GM23338 (cell line): ENCODE results near the gene TEDC1. TPM values are rescaled to one million over a fixed set of nuclear protein-coding genes. Genes with fewer than 3 reads are reported as not detected.
A peak's percentile ranks its signal among the peaks of the same experiment; 100 is the strongest.

Experiments
- ATAC-seq: fragments of 200-7000 bp; cut with Tn5 transposase; 3 replicates; pipeline ENCODE4 v1.9.1; 2020
- DNase-seq: peaks from one replicate; pipeline ENCODE4 v3.0.0-alpha.2; 2015; ENCODE audit warnings: low spot score
- H2AFZ ChIP-seq: fragments of 200-600 bp; sonication (generic); 2 replicates; pipeline ENCODE4 v1.8.0; 2016; ENCODE audit warnings: antibody characterized with exemption, mild to moderate bottlenecking, moderate library complexity
- H3F3A ChIP-seq: fragments of 200-600 bp; sonication (generic); replicated peaks from 2 replicates; pipeline ENCODE4 v1.8.0; 2017; ENCODE audit warnings: antibody characterized with exemption, mixed run types, low read depth
- H3K27ac ChIP-seq: fragments of 200-600 bp; sonication (generic); 2 replicates; pipeline ENCODE4 v1.6.1; 2016; ENCODE audit warnings: low read depth
- H3K27me3 ChIP-seq: fragments of 200-600 bp; sonication (generic); 2 replicates; pipeline ENCODE4 v1.8.0; 2016; ENCODE audit warnings: mild to moderate bottlenecking, mixed run types, moderate library complexity; ENCODE audit not compliant: insufficient read depth
- H3K36me3 ChIP-seq: fragments of 200-600 bp; sonication (generic); 2 replicates; pipeline ENCODE4 v1.8.0; 2016; ENCODE audit warnings: mild to moderate bottlenecking; ENCODE audit not compliant: insufficient read depth
- H3K4me1 ChIP-seq: fragments of 200-600 bp; sonication (generic); 2 replicates; pipeline ENCODE4 v1.8.0; 2016; ENCODE audit warnings: mild to moderate bottlenecking, moderate library complexity; ENCODE audit not compliant: insufficient read depth
- H3K4me2 ChIP-seq: fragments of 200-600 bp; sonication (generic); 2 replicates; pipeline ENCODE4 v1.7.1; 2017; ENCODE audit warnings: mixed run types
- H3K4me3 ChIP-seq: fragments of 200-600 bp; sonication (generic); 2 replicates; pipeline ENCODE4 v1.6.1; 2016; ENCODE audit warnings: mixed run types
- H3K79me2 ChIP-seq: fragments of 200-600 bp; sonication (generic); replicated peaks from 2 replicates; pipeline ENCODE4 v1.8.0; 2017; ENCODE audit warnings: mild to moderate bottlenecking; ENCODE audit not compliant: insufficient read depth
- H3K9me2 ChIP-seq: fragments of 200-600 bp; sonication (generic); 2 replicates; pipeline ENCODE4 v1.8.0; 2017; ENCODE audit not compliant: insufficient read depth
- H4K20me1 ChIP-seq: fragments of 200-600 bp; sonication (generic); replicated peaks from 2 replicates; pipeline ENCODE4 v1.8.0; 2017; ENCODE audit warnings: mild to moderate bottlenecking; ENCODE audit not compliant: insufficient read depth
- H3K27ac Mint-ChIP-seq: 2 replicates; pipeline ENCODE4 v1.8.0; 2020; ENCODE audit warnings: inconsistent platforms, mild to moderate bottlenecking, moderate library complexity, mixed read lengths
- H3K27me3 Mint-ChIP-seq: 3 replicates; pipeline ENCODE4 v1.8.0; 2022; ENCODE audit warnings: low read depth, mild to moderate bottlenecking, moderate library complexity, mixed read lengths, inconsistent platforms; ENCODE audit not compliant: insufficient read depth, poor library complexity
- H3K36me3 Mint-ChIP-seq: 3 replicates; pipeline ENCODE4 v1.8.0; 2021; ENCODE audit warnings: low read depth, mild to moderate bottlenecking, inconsistent platforms, moderate library complexity, mixed read lengths
- H3K4me1 Mint-ChIP-seq: 3 replicates; pipeline ENCODE4 v1.8.0; 2020; ENCODE audit warnings: mild to moderate bottlenecking, inconsistent platforms, mixed read lengths
- H3K4me3 Mint-ChIP-seq: 3 replicates; pipeline ENCODE4 v1.8.0; 2021; ENCODE audit warnings: moderate library complexity, mild to moderate bottlenecking, inconsistent platforms, mixed read lengths
- H3K9me3 Mint-ChIP-seq: 3 replicates; pipeline ENCODE4 v1.8.0; 2020; ENCODE audit warnings: moderate library complexity, mild to moderate bottlenecking, inconsistent platforms, mixed read lengths
- CTCF ChIP-seq, 2 experiments: fragments of 200-600 bp in 1 of 2; sonication (generic) in 1 of 2; conservative IDR thresholded peaks; 2 replicates each; pipeline versions ENCODE4 v1.5.1 to v1.6.1; 2016 to 2017; ENCODE audit warnings: antibody characterized with exemption in 2 of 2, low read depth in 2 of 2, mild to moderate bottlenecking in 2 of 2, moderate library complexity in 1 of 2
- ETS1 ChIP-seq: IDR thresholded peaks from 2 replicates; pipeline ENCODE4 v1.6.1; 2016; ENCODE audit warnings: antibody characterized with exemption
- EZH2 ChIP-seq: fragments of 200-600 bp; sonication (generic); IDR thresholded peaks from one replicate; pipeline ENCODE4 v1.8.0; 2017; ENCODE audit warnings: antibody characterized with exemption, mild to moderate bottlenecking, low read depth; ENCODE audit not compliant: unreplicated experiment
- EZH2phosphoT487 ChIP-seq: fragments of 200-600 bp; sonication (generic); IDR thresholded peaks from one replicate; pipeline ENCODE4 v1.8.1; 2018; ENCODE audit warnings: antibody characterized with exemption; ENCODE audit not compliant: unreplicated experiment
- JUNB ChIP-seq: IDR thresholded peaks from one replicate; pipeline ENCODE4 v1.6.1; 2016; ENCODE audit warnings: antibody characterized with exemption; ENCODE audit not compliant: unreplicated experiment
- NANOG ChIP-seq: IDR thresholded peaks from 2 replicates; pipeline ENCODE4 v1.6.1; 2016; ENCODE audit warnings: antibody characterized with exemption, borderline replicate concordance
- POLR2AphosphoS5 ChIP-seq: IDR thresholded peaks from 2 replicates; pipeline ENCODE4 v1.6.1; 2016; ENCODE audit warnings: antibody characterized with exemption, low read depth
- REST ChIP-seq: IDR thresholded peaks from one replicate; pipeline ENCODE4 v1.6.1; 2018; ENCODE audit warnings: antibody characterized with exemption; ENCODE audit not compliant: unreplicated experiment
- ZNF114 ChIP-seq: fragments of 250-450 bp; sonication (Bioruptor Pico); IDR thresholded peaks from 2 replicates; pipeline ENCODE4 v1.5.0; 2020; ENCODE audit warnings: mild to moderate bottlenecking, moderate library complexity
- ZNF462 ChIP-seq: fragments of 250-450 bp; sonication (Bioruptor Pico); IDR thresholded peaks from 2 replicates; pipeline ENCODE4 v1.5.0; 2020; ENCODE audit warnings: mild to moderate bottlenecking, moderate library complexity
- polyA plus RNA-seq: library from polyadenylated mRNA; unstranded; fragments of >200 nt; fragmentation: Nextera tagmentation; extraction: Ambion mirVana; gene quantifications from 2 replicates; pipeline ENCODE4 v1.2.1, GENCODE V29; 2016
- total RNA-seq: library from RNA; depleted of rRNA; stranded (reverse); fragments of >200 nt; shearing (Covaris generic); gene quantifications from 2 replicates; pipeline ENCODE4 v1.2.3, GENCODE V29; 2014

Gene TEDC1
- total and polyA plus RNA-seq, 2 experiments from 2014 or later, result 5.9 to 16.3 TPM

GRCh38 chr14:105476097-105476830 lies 14.8 kb upstream of the TEDC1 start (continued):
- TF ChIP-seq REST, result no peak
- no peak for TF ChIP-seq ETS1
- no peak for TF ChIP-seq POLR2AphosphoS5

- 0 out of 2 replicates have a peak, but pooled peaks cover 4% of the 10 kb centered on the region for H3F3A ChIP-seq
- H3K4me3 ChIP-seq, result no peak overlapping the region
- H3K27me3 ChIP-seq, result peaks cover 73% of the 10 kb centered on the region
- H3K9me2 ChIP-seq, result no peaks in the 10 kb centered on the region
- peaks cover 64% of the 10 kb centered on the region for H3K27me3 Mint-ChIP-seq
- no peaks in the 10 kb centered on the region for H3K36me3 Mint-ChIP-seq
- H3K27ac Mint-ChIP-seq, result no peak overlapping the region
- H3K36me3 ChIP-seq, result no peaks in the 10 kb centered on the region
- 0 out of 2 replicates have a peak overlapping the region, but pooled peaks have one; percentile 78 for H3K4me2 ChIP-seq
- no peak for DNase-seq
- H3K79me2 ChIP-seq, result no peaks in the 10 kb centered on the region
- no peaks in the 10 kb centered on the region for H4K20me1 ChIP-seq
- H3K9me3 Mint-ChIP-seq, result no peaks in the 10 kb centered on the region
- no peak overlapping the region for H3K27ac ChIP-seq
- ATAC-seq, result no peak
- peak overlapping the region; percentile 34; the same call in 1 of the 3 replicates for H3K4me3 Mint-ChIP-seq
- H3K4me1 ChIP-seq, result peaks cover 15% of the 10 kb centered on the region; the same call in 1 of the 2 replicates
- peaks cover 13% of the 10 kb centered on the region; the same call in 2 of the 3 replicates for H3K4me1 Mint-ChIP-seq
- no peak overlapping the region for H2AFZ ChIP-seq
- no peak for TF ChIP-seq NANOG
- TF ChIP-seq ZNF462 (CRISPR knock-in tag), result no peak
- no peak for TF ChIP-seq POLR2AphosphoS5
- no peak for TF ChIP-seq JUNB
- no peak for TF ChIP-seq ZNF114 (CRISPR knock-in tag)
- TF ChIP-seq EZH2, result no peak
- no peak for TF ChIP-seq CTCF (conservative IDR thresholded peaks at IDR 0.05; ENCODE audit: low read depth in 2 of 2)
- TF ChIP-seq EZH2phosphoT487, result no peak
Measured at GRCh38 chr14:105476831-105477659, 14.0 kb upstream of the TEDC1 start.
